KMS-11 (cell line): Measurements from ENCODE around the gene TIMP3.

Experiments used
- H2AFZ ChIP-seq: fragments of 200-600 bp; sonication (generic); 2 replicates; pipeline ENCODE4 v1.6.1; 2016; ENCODE audit warnings: antibody characterized with exemption, mixed run types, low read depth
- H3K27ac ChIP-seq: fragments of 200-600 bp; sonication (generic); 2 replicates; pipeline ENCODE4 v1.6.1; 2016; ENCODE audit warnings: mild to moderate bottlenecking, mixed run types
- H3K27me3 ChIP-seq: fragments of 200-600 bp; sonication (generic); 2 replicates; pipeline ENCODE4 v1.6.1; 2017; ENCODE audit warnings: mild to moderate bottlenecking, low read depth, mixed run types, moderate library complexity; ENCODE audit not compliant: insufficient read depth
- H3K36me3 ChIP-seq: fragments of 200-600 bp; sonication (generic); 2 replicates; pipeline ENCODE4 v1.6.1; 2017; ENCODE audit warnings: mild to moderate bottlenecking, mixed run types; ENCODE audit not compliant: insufficient read depth
- H3K4me1 ChIP-seq: fragments of 200-600 bp; sonication (generic); 2 replicates; pipeline ENCODE4 v1.6.1; 2016; ENCODE audit warnings: mild to moderate bottlenecking, low read depth, mixed run types; ENCODE audit not compliant: poor library complexity, severe bottlenecking
- H3K4me2 ChIP-seq: fragments of 200-600 bp; sonication (generic); 2 replicates; pipeline ENCODE4 v1.7.0; 2016; ENCODE audit warnings: mild to moderate bottlenecking, mixed run types
- H3K4me3 ChIP-seq: fragments of 200-600 bp; sonication (generic); IDR thresholded peaks from 2 replicates; pipeline ENCODE4 v1.6.1; 2017; ENCODE audit warnings: low read depth, low read length, mixed read lengths; ENCODE audit not compliant: insufficient read depth
- H3K79me2 ChIP-seq: fragments of 200-600 bp; sonication (generic); 2 replicates; pipeline ENCODE4 v1.6.1; 2016; ENCODE audit warnings: low read depth, mixed run types; ENCODE audit not compliant: insufficient read depth
- H3K9ac ChIP-seq: fragments of 200-600 bp; sonication (generic); 2 replicates; pipeline ENCODE4 v1.6.1; 2016; ENCODE audit warnings: mild to moderate bottlenecking, mixed run types
- H4K20me1 ChIP-seq: fragments of 200-600 bp; sonication (generic); 2 replicates; pipeline ENCODE4 v1.6.1; 2016; ENCODE audit warnings: mild to moderate bottlenecking, mixed run types; ENCODE audit not compliant: insufficient read depth
- TF ChIP-seq, protein P1 (sequence below): fragments of 200-600 bp; sonication (generic); conservative IDR thresholded peaks from 2 replicates; pipeline ENCODE4 v1.6.1; 2017; ENCODE audit warnings: low read depth, mild to moderate bottlenecking, antibody characterized with exemption, low read length, moderate library complexity, mixed read lengths

TIMP3 gene

GRCh38 chr22:32862936-32863661 lies 61.6 kb downstream of the TIMP3 start:
- Histone ChIP-seq H3K4me3 (no peak overlapping the region), H3K27me3 (no peaks in the 10 kb centered on the region), H3K79me2 (no peaks in the 10 kb centered on the region), H3K36me3 (no peaks in the 10 kb centered on the region), H3K27ac (no peak overlapping the region), H2AFZ (no peak overlapping the region), H4K20me1 (no peaks in the 10 kb centered on the region), H3K4me1 (no peaks in the 10 kb centered on the region), H3K9ac (no peak overlapping the region), H3K4me2 (no peak overlapping the region)
- TF ChIP-seq, protein P1, sequence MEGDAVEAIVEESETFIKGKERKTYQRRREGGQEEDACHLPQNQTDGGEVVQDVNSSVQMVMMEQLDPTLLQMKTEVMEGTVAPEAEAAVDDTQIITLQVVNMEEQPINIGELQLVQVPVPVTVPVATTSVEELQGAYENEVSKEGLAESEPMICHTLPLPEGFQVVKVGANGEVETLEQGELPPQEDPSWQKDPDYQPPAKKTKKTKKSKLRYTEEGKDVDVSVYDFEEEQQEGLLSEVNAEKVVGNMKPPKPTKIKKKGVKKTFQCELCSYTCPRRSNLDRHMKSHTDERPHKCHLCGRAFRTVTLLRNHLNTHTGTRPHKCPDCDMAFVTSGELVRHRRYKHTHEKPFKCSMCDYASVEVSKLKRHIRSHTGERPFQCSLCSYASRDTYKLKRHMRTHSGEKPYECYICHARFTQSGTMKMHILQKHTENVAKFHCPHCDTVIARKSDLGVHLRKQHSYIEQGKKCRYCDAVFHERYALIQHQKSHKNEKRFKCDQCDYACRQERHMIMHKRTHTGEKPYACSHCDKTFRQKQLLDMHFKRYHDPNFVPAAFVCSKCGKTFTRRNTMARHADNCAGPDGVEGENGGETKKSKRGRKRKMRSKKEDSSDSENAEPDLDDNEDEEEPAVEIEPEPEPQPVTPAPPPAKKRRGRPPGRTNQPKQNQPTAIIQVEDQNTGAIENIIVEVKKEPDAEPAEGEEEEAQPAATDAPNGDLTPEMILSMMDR: no peak

DNA sequence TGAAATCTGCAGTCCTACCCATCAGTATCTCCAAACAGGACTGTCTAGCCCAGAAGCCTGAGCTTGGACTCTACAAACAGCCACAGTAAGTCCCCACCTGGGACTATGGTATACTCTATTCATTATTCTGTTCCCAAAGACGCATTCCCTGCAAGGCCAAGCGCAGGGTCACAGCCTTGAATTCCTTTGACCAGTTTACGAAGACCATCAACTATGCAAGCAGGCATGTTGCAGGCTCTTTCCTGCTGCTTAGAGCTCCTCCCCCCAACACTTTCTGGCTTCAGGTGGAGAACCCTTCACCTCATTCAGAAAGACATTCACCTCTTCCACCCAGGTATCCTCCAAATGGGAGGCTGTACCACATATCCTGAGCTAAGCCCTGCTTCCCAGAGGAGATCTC lies 62.5 kb downstream of the TIMP3 start:
- no peak overlapping the region for H2AFZ ChIP-seq
- no peak overlapping the region for H3K4me2 ChIP-seq
- no peak overlapping the region for H3K9ac ChIP-seq
- no peaks in the 10 kb centered on the region for H4K20me1 ChIP-seq
- no peak overlapping the region for H3K4me3 ChIP-seq
- H3K79me2 ChIP-seq: no peaks in the 10 kb centered on the region
- H3K4me1 ChIP-seq: no peaks in the 10 kb centered on the region
- no peaks in the 10 kb centered on the region for H3K27me3 ChIP-seq
- no peak overlapping the region for H3K27ac ChIP-seq
- TF ChIP-seq, protein P1: no peak
- no peaks in the 10 kb centered on the region for H3K36me3 ChIP-seq

- Histone ChIP-seq H3K4me2 (no peak overlapping the region), H3K9ac (no peak overlapping the region), H3K4me1 (no peaks in the 10 kb centered on the region), H3K79me2 (no peaks in the 10 kb centered on the region), H4K20me1 (no peaks in the 10 kb centered on the region), H3K27me3 (no peaks in the 10 kb centered on the region), H3K36me3 (no peaks in the 10 kb centered on the region), H2AFZ (no peak overlapping the region), H3K4me3 (no peak overlapping the region), H3K27ac (no peak overlapping the region)
- TF ChIP-seq, protein P1: no peak
Measured at GRCh38 chr22:32864596-32864995, 63.1 kb downstream of the TIMP3 start.

DNA sequence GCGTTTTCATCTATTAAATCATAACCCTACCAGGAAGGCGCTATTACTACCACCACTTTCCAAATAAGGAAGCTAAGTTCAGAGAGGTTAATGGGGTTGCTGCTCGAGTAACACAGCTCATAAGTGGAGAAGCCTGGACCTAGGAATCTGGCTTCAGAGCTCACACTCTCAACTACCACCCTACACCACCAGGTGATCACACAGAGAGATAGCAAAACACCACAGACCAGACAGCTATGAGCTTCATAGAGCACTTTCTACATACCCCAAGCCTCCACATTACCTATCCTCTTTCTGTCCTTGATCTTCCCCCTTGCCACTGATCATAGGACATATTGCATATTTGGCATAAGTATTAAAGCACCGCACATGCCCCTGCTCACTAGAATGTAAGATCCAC lies 65.4 kb downstream of the TIMP3 start:
- TF ChIP-seq, protein P1: no peak

More for the DNA sequence above, 65.4 kb downstream of the TIMP3 start:
- Histone ChIP-seq H3K79me2 (no peaks in the 10 kb centered on the region), H3K27me3 (no peaks in the 10 kb centered on the region), H3K4me3 (no peak overlapping the region), H2AFZ (no peak overlapping the region), H3K4me1 (no peaks in the 10 kb centered on the region), H3K36me3 (no peaks in the 10 kb centered on the region), H3K9ac (no peak overlapping the region), H3K4me2 (no peak overlapping the region), H3K27ac (no peak overlapping the region), H4K20me1 (no peaks in the 10 kb centered on the region)
